Transverse colon (tissue), 4 donors: ENCODE measurements around the gene ECHS1. TPM values are rescaled to one million over a fixed set of nuclear protein-coding genes. Genes with fewer than 3 reads are reported as not detected.
"Not testable (repeated sequence)": the region's sequence is repeated elsewhere in the genome, so short reads cannot be mapped to it uniquely, and the experiment has no call there.

Source experiments
- DNase-seq: peaks from one replicate; pipeline ENCODE4 v3.0.0-alpha.2; 2019
- H3K27ac ChIP-seq, 4 donors: fragments of 200-600 bp; sonication (generic); 2 replicates each; pipeline ENCODE4 v1.5.1; 2016 to 2018; ENCODE audit warnings: inconsistent platforms in 4 of 4
- H3K27me3 ChIP-seq: fragments of 200-600 bp; sonication (generic); 2 replicates; pipeline ENCODE4 v1.5.1; 2017; ENCODE audit warnings: inconsistent platforms
- H3K36me3 ChIP-seq, 4 donors: fragments of 200-600 bp; sonication (generic); 2 replicates each; pipeline ENCODE4 v1.5.1; 2017 to 2019; ENCODE audit warnings: inconsistent platforms in 4 of 4
- H3K4me1 ChIP-seq, 4 donors: fragments of 200-600 bp; sonication (generic); 2 replicates each; pipeline ENCODE4 v1.5.1; 2017 to 2020; ENCODE audit warnings: inconsistent platforms in 4 of 4
- H3K4me3 ChIP-seq, 4 donors: fragments of 200-600 bp; sonication (generic); 1 replicate in 1 of 4; 2 replicates in 3 of 4; pipeline versions ENCODE4 v1.5.1 to v1.6.1; 2017 to 2019; ENCODE audit warnings: inconsistent platforms in 4 of 4
- H3K9me3 ChIP-seq, 2 donors: fragments of 200-600 bp; sonication (generic); 2 replicates each; pipeline ENCODE4 v1.5.1; 2017 to 2019; ENCODE audit warnings: inconsistent platforms in 2 of 2
- CTCF ChIP-seq, 5 experiments: fragments of 200-600 bp in 3 of 5; fragments of 450-650 bp in 2 of 5; sonication (generic) in 3 of 5; IDR thresholded peaks; 1 replicate in 2 of 5; 2 replicates in 3 of 5; pipeline ENCODE4 v1.5.1; 2016 to 2017; ENCODE audit warnings: antibody characterized with exemption in 5 of 5, inconsistent platforms in 3 of 5, mild to moderate bottlenecking in 2 of 5, moderate library complexity in 1 of 5
- EP300 ChIP-seq: sonication (generic); formaldehyde crosslinking; IDR thresholded peaks from one replicate; pipeline ENCODE4 v1.6.1; 2017; ENCODE audit warnings: antibody characterized with exemption, low read depth
- POLR2A ChIP-seq: fragments of 450-650 bp; IDR thresholded peaks from one replicate; pipeline ENCODE4 v1.6.1; 2016; ENCODE audit warnings: antibody characterized with exemption, mild to moderate bottlenecking, moderate library complexity
- POLR2AphosphoS5 ChIP-seq, 3 donors: sonication (generic); formaldehyde crosslinking; IDR thresholded peaks; one replicate each; pipeline ENCODE4 v1.6.1; 2016; ENCODE audit warnings: antibody characterized with exemption in 3 of 3
- WGBS, 2 donors: methylation state at CpG; one replicate each; pipeline ENCODE4 v1.1.5; 2018; ENCODE audit warnings: low coverage in 1 of 2; 5-methylcytosine and 5-hydroxymethylcytosine counted together
- in situ Hi-C, 4 donors: fragments of 200-750 bp; cut with MboI; loops; one replicate each; pipeline versions ENCODE4 v1.15.0 to v1.15.1; 2017; ENCODE audit warnings: low sequenced_read_pairs in 3 of 4, low pct_ligation_motif_present in 1 of 4, low pct_unique_long_range_greater_than_20kb in 1 of 4
- intact Hi-C: fragments of 100-400 bp; cut with DNase I; formaldehyde crosslinking; loops from one replicate; pipeline ENCODE4 v1.15.1; 2023; ENCODE audit warnings: low total_unique reads
- total RNA-seq, 4 donors: library from RNA; depleted of rRNA; stranded (reverse); fragments of >200 nt; gene quantifications; one replicate each; pipeline ENCODE4 v1.1.0, GENCODE V29; 2016

Gene ECHS1
- total RNA-seq, 4 donors from 2014 or later = 48.3 to 165 (median 120) TPM

- 59 to 73% methylated on average over 16 to 39 of the region's 39 CpGs for WGBS, 2 donors
- TF ChIP-seq CTCF (IDR thresholded peaks at IDR 0.05) (no peak), EP300 (no peak), POLR2AphosphoS5 (IDR thresholded peaks at IDR 0.05) (no peak), POLR2A (no peak)
- Histone ChIP-seq H3K27ac (peak overlapping the region; percentile 59 to 83 (median 72)), H3K4me1 (peaks cover 0 to 6% (median 0%) of the 10 kb centered on the region in 4 donors), H3K4me3 (peak overlapping the region in 2 of 4 donors; percentile 15 to 27), H3K27me3 (no peaks in the 10 kb centered on the region), H3K9me3 (no peaks in the 10 kb centered on the region), H3K36me3 (no peaks in the 10 kb centered on the region)
- DNase-seq = peak; percentile 57
- intact Hi-C loops = no loop called here
- in situ Hi-C loops = loop anchor here in 1 of 4 donors (10.0 kb wide), 1 partner anchor 74 kb away; no protein-coding TSS in a partner anchor
These were observed 16.0 kb upstream of the ECHS1 start for GRCh38 chr10:133388973-133389818.

- Histone ChIP-seq H3K27me3 (no peaks in the 10 kb centered on the region), H3K9me3 (no peaks in the 10 kb centered on the region), H3K4me1 (peaks cover 0 to 3% (median 0%) of the 10 kb centered on the region in 4 donors), H3K4me3 (no peak overlapping the region), H3K27ac (peak overlapping the region; percentile 59 to 83 (median 72)), H3K36me3 (no peaks in the 10 kb centered on the region)
- 77 to 93% methylated on average over 7 to 17 of the region's 17 CpGs for WGBS, 2 donors
- in situ Hi-C loops (loop anchor here in 1 of 4 donors (10.0 kb wide), 1 partner anchor 74 kb away; no protein-coding TSS in a partner anchor), intact Hi-C loops (no loop called here)
- no peak for DNase-seq
- TF ChIP-seq POLR2AphosphoS5 (IDR thresholded peaks at IDR 0.05) (no peak), CTCF (IDR thresholded peaks at IDR 0.05) (no peak), POLR2A (no peak), EP300 (no peak)
These were observed 15.2 kb upstream of the ECHS1 start for GRCh38 chr10:133388236-133388972.

GRCh38 chr10:133386951-133387350, 13.8 kb upstream of the ECHS1 start:
- WGBS, 2 donors = 93 to 94% methylated on average over 3 to 4 of the region's 4 CpGs
- DNase-seq, H3K4me1 ChIP-seq, H3K27me3 ChIP-seq, H3K36me3 ChIP-seq, H3K9me3 ChIP-seq, H3K27ac ChIP-seq, H3K4me3 ChIP-seq, intact Hi-C loops: not testable (repeated sequence)
- in situ Hi-C loops = loop anchor here in 1 of 4 donors (10.0 kb wide), 1 partner anchor 72 kb away; no protein-coding TSS in a partner anchor

- no peaks in the 10 kb centered on the region for H3K36me3 ChIP-seq
- no peaks in the 10 kb centered on the region for H3K27me3 ChIP-seq
- H3K4me3 ChIP-seq = no peak overlapping the region
- no peaks in the 10 kb centered on the region for H3K9me3 ChIP-seq
- no peak overlapping the region for H3K27ac ChIP-seq
- DNase-seq = no peak
- peaks cover 0 to 3% (median 2%) of the 10 kb centered on the region in 4 donors for H3K4me1 ChIP-seq
- intact Hi-C loops (no loop called here), in situ Hi-C loops (loop anchor here in 1 of 4 donors (10.0 kb wide), 1 partner anchor 70 kb away; no protein-coding TSS in a partner anchor)
- TF ChIP-seq EP300 = no peak
- no peak for TF ChIP-seq POLR2A
- TF ChIP-seq CTCF (IDR thresholded peaks at IDR 0.05) = no peak
- no peak for TF ChIP-seq POLR2AphosphoS5 (IDR thresholded peaks at IDR 0.05)
- WGBS, 2 donors = 80 to 98% methylated on average over 1 to 2 of the region's 2 CpGs
These were observed 12.1 kb upstream of the ECHS1 start for GRCh38 chr10:133385214-133385613.
